OCI-LY3 (cell line): ENCODE results near the gene SNPH.

Experiments
- H2AFZ ChIP-seq: fragments of 200-600, 300-600 bp; shearing (Covaris generic); 2 replicates; pipeline ENCODE4 v1.6.0; 2014; ENCODE audit warnings: antibody characterized with exemption, low read depth, low read length
- H3K27ac ChIP-seq: fragments of 200-600, 300-600 bp; sonication (generic); 2 replicates; pipeline ENCODE4 v1.5.1; 2014; ENCODE audit warnings: mild to moderate bottlenecking, low read length, moderate library complexity, mixed read lengths
- H3K27me3 ChIP-seq: fragments of 200-600, 300-600 bp; sonication (generic); 2 replicates; pipeline ENCODE4 v1.6.1; 2014; ENCODE audit warnings: low read depth, low read length, mixed read lengths
- H3K36me3 ChIP-seq: fragments of 200-600, 300-600 bp; sonication (generic); replicated peaks from 2 replicates; pipeline ENCODE3; 2014; ENCODE audit warnings: low read depth, low read length, mixed read lengths
- H3K4me1 ChIP-seq: fragments of 300-600, 200-600 bp; sonication (generic); 2 replicates; pipeline ENCODE4 v1.6.1; 2014; ENCODE audit warnings: low read length, mixed read lengths
- H3K4me2 ChIP-seq: fragments of 200-600, 300-600 bp; sonication (generic); 2 replicates; pipeline ENCODE4 v1.6.1; 2014; ENCODE audit warnings: low read length, mixed read lengths
- H3K4me3 ChIP-seq: fragments of 300-600, 200-600 bp; sonication (generic); 2 replicates; pipeline ENCODE4 v1.5.1; 2014; ENCODE audit warnings: antibody characterized with exemption, mild to moderate bottlenecking, low read length, moderate library complexity
- H3K79me2 ChIP-seq: fragments of 300-600, 200-600 bp; shearing (Covaris generic); 2 replicates; pipeline ENCODE4 v1.6.1; 2014; ENCODE audit warnings: mild to moderate bottlenecking, low read length, mixed read lengths
- H3K9ac ChIP-seq: fragments of 300-600, 200-600 bp; shearing (Covaris generic); 2 replicates; pipeline ENCODE4 v1.6.0; 2014; ENCODE audit warnings: mild to moderate bottlenecking, low read length, moderate library complexity
- H3K9me3 ChIP-seq: fragments of 200-600, 300-600 bp; shearing (Covaris generic); 2 replicates; pipeline ENCODE4 v1.6.1; 2014; ENCODE audit warnings: low read length, mixed read lengths; ENCODE audit not compliant: insufficient read depth
- H4K20me1 ChIP-seq: fragments of 200-600, 300-600 bp; sonication (generic); 2 replicates; pipeline ENCODE4 v1.6.1; 2016; ENCODE audit warnings: low read length, mixed read lengths; ENCODE audit not compliant: insufficient read depth
- EZH2phosphoT487 ChIP-seq: fragments of 200-600 bp; shearing (Covaris generic); IDR thresholded peaks from 2 replicates; pipeline ENCODE4 v1.6.1; 2018; ENCODE audit warnings: antibody characterized with exemption, mixed run types, low read depth
- TF ChIP-seq, protein P1 (sequence below): fragments of 200-600, 300-600 bp; sonication (generic); IDR thresholded peaks from 2 replicates; pipeline ENCODE4 v1.5.1; 2014; ENCODE audit warnings: antibody characterized with exemption, low read length, low read depth

SNPH gene

DNA sequence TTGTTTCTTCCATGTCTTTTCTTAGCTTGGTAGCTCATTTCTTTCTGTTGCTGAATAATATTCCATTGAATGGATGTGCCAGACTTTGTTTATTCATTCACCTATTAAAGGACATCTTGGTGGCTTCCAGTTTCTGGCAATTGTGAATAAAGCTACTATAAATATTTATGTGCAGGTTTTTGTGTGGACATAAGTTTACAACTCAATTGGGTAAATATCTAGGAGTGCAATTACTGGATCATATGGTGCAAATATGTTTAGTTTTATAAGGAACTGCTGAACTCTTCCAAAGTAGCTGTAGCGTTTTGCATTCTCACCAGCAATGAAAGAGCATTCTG is 79.6 kb downstream of the SNPH start:
- no peak overlapping the region for H3K4me2 ChIP-seq
- no peak overlapping the region for H3K27ac ChIP-seq
- H3K27me3 ChIP-seq = no peaks in the 10 kb centered on the region
- no peaks in the 10 kb centered on the region for H3K79me2 ChIP-seq
- no peak overlapping the region for H3K9ac ChIP-seq
- H2AFZ ChIP-seq = no peak overlapping the region
- no peak overlapping the region for H3K4me3 ChIP-seq
- H3K36me3 ChIP-seq = peaks cover 3% of the 10 kb centered on the region
- TF ChIP-seq EZH2phosphoT487 = no peak
- TF ChIP-seq, protein P1, sequence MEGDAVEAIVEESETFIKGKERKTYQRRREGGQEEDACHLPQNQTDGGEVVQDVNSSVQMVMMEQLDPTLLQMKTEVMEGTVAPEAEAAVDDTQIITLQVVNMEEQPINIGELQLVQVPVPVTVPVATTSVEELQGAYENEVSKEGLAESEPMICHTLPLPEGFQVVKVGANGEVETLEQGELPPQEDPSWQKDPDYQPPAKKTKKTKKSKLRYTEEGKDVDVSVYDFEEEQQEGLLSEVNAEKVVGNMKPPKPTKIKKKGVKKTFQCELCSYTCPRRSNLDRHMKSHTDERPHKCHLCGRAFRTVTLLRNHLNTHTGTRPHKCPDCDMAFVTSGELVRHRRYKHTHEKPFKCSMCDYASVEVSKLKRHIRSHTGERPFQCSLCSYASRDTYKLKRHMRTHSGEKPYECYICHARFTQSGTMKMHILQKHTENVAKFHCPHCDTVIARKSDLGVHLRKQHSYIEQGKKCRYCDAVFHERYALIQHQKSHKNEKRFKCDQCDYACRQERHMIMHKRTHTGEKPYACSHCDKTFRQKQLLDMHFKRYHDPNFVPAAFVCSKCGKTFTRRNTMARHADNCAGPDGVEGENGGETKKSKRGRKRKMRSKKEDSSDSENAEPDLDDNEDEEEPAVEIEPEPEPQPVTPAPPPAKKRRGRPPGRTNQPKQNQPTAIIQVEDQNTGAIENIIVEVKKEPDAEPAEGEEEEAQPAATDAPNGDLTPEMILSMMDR = no peak
- no peaks in the 10 kb centered on the region for H4K20me1 ChIP-seq
- no peaks in the 10 kb centered on the region for H3K4me1 ChIP-seq
- no peaks in the 10 kb centered on the region for H3K9me3 ChIP-seq

DNA sequence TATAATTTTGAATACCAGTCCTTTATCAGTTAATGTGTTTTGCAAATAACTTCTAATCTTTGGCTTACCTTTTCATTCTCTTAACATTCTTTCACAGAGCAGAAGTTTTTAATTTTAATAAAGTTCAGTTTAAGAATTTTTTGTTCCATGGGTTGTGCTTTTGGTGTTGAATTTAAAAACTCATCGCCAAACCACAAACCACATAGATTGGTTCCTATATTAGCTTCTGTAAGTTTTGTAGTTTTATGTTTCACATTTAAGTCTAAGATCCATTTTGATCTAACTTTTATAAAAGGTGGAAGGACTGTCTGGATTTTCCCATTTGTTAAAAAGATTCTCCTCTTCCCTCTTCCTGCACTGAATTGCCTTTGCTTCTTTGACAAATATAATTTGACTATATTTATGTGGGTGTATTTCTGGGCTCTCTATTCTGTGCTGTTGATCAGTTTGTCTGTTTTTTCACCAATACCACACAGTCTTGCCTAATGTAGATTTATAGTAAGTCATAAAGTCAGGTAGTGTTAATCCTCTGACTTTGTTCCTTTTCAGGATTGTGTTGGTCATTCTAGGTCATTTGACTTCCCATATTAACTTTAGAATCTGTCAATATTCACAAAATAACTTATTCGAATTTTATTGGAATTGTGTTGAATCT is 80.3 kb downstream of the SNPH start:
- no peaks in the 10 kb centered on the region for H3K9me3 ChIP-seq
- TF ChIP-seq, protein P1 = no peak
- no peak for TF ChIP-seq EZH2phosphoT487

DNA sequence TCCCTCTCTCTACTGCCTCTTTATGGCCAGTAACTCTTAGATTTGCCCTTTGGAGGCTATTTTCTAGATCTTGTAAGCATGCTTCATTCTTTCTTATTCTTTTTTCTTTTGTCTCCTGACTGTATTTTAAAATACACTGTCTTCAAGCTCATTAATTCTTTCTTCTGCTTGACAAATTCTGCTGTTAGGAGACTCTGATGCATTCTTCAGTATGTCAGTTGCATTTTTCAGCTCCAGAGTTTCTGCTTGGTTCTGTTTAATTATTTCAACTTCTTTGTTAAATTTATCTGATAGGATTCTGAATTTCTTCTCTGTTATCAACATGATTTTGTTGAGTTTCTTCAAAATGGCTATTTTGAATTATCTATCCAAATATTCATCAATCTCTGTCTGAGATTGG is 87.9 kb downstream of the SNPH start:
- H3K4me2 ChIP-seq = no peak overlapping the region
- TF ChIP-seq, protein P1 = no peak
- TF ChIP-seq EZH2phosphoT487 = no peak
- no peaks in the 10 kb centered on the region for H3K4me1 ChIP-seq
- no peak overlapping the region for H3K27ac ChIP-seq
- H3K27me3 ChIP-seq = no peaks in the 10 kb centered on the region
- no peak overlapping the region for H3K4me3 ChIP-seq
- H3K36me3 ChIP-seq = peaks cover 32% of the 10 kb centered on the region
- H3K9ac ChIP-seq = no peak overlapping the region
- H2AFZ ChIP-seq = no peak overlapping the region
- no peaks in the 10 kb centered on the region for H3K79me2 ChIP-seq
- H3K9me3 ChIP-seq = no peaks in the 10 kb centered on the region
- no peaks in the 10 kb centered on the region for H4K20me1 ChIP-seq

More for the DNA sequence above, 80.3 kb downstream of the SNPH start:
- Histone ChIP-seq H3K36me3 (peaks cover 3% of the 10 kb centered on the region), H3K79me2 (no peaks in the 10 kb centered on the region), H3K4me3 (no peak overlapping the region), H3K27ac (no peak overlapping the region), H3K4me2 (no peak overlapping the region), H4K20me1 (no peaks in the 10 kb centered on the region), H2AFZ (no peak overlapping the region), H3K27me3 (no peaks in the 10 kb centered on the region), H3K4me1 (no peaks in the 10 kb centered on the region), H3K9ac (no peak overlapping the region)

DNA sequence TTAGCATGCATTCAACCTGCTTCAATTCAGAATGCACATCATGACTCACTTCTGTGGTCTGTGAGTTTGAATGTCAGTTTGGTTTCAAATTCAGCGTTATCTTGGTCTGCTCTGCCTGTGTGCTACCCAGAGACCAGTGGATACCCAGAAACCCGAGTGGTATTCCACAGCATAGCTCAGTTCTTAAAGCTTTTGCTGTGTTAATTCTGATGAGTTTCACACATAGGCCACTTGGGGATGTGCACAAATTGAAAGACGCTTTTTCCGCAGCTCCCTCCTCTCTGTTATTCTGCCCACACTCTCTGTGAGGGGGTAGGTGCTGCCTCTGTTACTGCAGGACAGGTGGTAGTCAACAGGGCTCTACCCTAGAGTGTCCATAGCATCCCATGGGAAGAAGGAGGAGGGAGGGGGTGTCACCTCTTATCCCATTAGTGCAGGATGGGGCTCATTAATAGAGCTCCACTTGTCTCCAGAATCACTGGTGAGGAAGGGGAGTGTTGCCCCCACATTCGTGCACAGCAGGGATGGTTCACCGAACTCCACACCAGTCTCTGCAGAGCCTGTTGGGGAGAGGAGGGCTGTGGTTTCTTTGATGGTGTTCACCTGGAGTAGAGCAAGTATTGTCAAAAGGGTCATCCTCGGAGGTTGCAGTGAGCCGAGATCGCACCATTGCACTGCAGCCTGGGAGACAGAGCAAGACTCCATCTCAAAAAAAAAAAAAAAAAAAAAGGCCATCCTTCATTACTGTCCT is 92.0 kb downstream of the SNPH start:
- no peak overlapping the region for H3K9ac ChIP-seq
- no peak overlapping the region for H3K4me2 ChIP-seq
- H3K9me3 ChIP-seq = no peaks in the 10 kb centered on the region
- H3K27me3 ChIP-seq = no peaks in the 10 kb centered on the region
- H3K4me1 ChIP-seq = no peaks in the 10 kb centered on the region
- TF ChIP-seq, protein P1 = no peak
- TF ChIP-seq EZH2phosphoT487 = no peak
- no peak overlapping the region for H3K4me3 ChIP-seq
- no peak overlapping the region for H3K27ac ChIP-seq
- H3K79me2 ChIP-seq = no peaks in the 10 kb centered on the region
- H3K36me3 ChIP-seq = peaks cover 47% of the 10 kb centered on the region
- no peak overlapping the region for H2AFZ ChIP-seq
- H4K20me1 ChIP-seq = peaks cover 10% of the 10 kb centered on the region; the same call in 1 of the 2 replicates
